Measurements from ENCODE around the gene MCF2L. TPM values are rescaled to one million over a fixed set of nuclear protein-coding genes. Genes with fewer than 3 reads are reported as not detected.

MCF2L gene
- polyA plus RNA-seq, 10 donors, result 18.2 to 31.6 (median 20.6) TPM

DNA sequence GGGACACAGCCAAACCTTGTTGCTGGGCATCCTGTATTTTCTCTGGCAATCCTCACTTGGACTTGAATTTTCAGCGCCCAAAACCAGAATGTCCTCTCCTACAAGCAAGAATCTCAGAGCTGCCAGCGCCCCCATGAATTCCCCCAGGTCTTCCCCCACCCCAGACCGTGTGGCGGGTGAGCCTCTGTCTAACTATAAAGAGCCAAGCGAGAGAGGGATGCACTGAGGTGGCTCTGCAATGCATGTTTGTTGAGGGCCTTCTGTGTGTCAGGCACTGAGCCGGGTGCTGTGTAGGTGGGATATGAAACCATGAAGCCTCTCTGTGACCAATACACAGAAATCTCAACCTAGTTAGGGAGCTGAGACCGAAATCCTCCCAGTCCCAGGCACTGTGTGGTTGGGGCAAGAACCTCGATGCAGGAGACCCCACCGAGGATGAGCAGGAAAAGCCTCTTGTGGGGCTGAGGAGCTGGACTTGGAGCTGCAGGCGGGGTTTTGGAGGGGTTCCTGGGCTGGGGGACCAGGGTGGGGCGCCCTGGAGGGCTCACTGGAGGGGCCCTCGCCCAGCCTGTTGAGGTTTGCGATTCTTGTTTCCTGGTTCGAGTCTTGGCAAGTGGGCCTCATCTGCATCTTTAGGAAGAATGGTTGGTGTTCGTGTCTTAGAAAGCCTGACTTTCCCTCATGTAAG is 177.0 kb downstream of the MCF2L start:
- DNase-seq, result no peak

DNA sequence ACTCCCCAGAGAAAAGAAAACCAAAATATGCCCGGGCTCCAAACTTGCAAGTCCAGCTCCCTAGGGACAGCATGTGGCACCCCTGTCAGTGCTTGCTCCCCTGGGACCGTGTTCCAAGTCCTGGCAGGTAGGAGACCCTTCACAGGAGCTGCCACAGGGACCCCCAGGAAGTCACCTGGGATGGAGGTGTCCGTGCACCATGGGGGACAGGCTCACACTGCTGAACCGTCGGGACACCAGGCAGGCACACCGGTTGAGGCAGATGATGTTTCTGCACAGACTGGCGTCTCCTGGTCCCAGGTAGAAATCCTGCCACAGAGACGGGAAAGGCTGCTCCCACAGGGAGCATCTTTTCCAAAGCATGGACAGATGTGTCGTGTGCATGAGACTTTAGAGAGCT is 177.7 kb downstream of the MCF2L start:
- no peak for DNase-seq

DNA sequence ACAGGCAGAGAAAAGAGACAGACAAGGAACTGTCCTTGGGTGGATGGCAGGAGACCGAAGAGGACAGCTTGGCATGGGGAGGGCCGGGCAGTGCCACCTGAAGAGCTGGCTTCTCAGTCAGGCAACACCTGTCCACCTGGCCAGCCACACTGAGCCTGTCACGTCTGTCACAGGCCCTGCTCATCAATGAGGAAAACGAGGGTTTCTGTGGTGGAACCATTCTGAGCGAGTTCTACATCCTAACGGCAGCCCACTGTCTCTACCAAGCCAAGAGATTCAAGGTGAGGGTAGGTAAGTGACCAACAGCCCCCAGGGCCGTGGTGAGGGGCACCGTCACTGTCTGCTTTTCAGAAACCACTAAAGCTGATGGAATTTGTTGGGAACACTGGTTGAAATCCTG is 178.2 kb downstream of the MCF2L start:
- DNase-seq, result no peak

GRCh38 chr13:113148407-113148806 is 179.4 kb downstream of the MCF2L start:
- DNase-seq, result no peak

- no peak for DNase-seq
Measured at GRCh38 chr13:113148940-113149503, 180.0 kb downstream of the MCF2L start.

Other genes starting within 250 kb of the MCF2L start
- 1 to 10 TPM in 7 of 10 donors, under 1 TPM in 3; 0.40 to 3.6 (median 1.8) TPM for gene F7, start 136.6 kb downstream of the MCF2L start, polyA plus RNA-seq (ENCODE audit: insufficient read length in 10 of 10)
- gene F10, start 153.6 kb downstream of the MCF2L start, polyA plus RNA-seq (ENCODE audit: insufficient read length in 10 of 10), result 10 to 100 TPM; 10.8 to 30.6 (median 19.8) TPM
- under 1 TPM in 2 of 10 donors, not detected in 8; 0.14 to 0.19 TPM for gene PROZ, start 189.4 kb downstream of the MCF2L start, polyA plus RNA-seq (ENCODE audit: insufficient read length in 10 of 10)
- 10 to 100 TPM; 30.8 to 55.4 (median 42.6) TPM for gene PCID2, start 239.5 kb downstream of the MCF2L start, polyA plus RNA-seq (ENCODE audit: insufficient read length in 10 of 10)
- 10 to 100 TPM; 53.9 to 86.4 (median 69.7) TPM for gene CUL4A, start 240.4 kb downstream of the MCF2L start, polyA plus RNA-seq (ENCODE audit: insufficient read length in 10 of 10)